GM19193 (cell line): Measurements from ENCODE around the gene TARBP2.

Experiments used
- POLR2A ChIP-seq: IDR thresholded peaks from 4 replicates; pipeline ENCODE4 v1.6.1; 2011; ENCODE audit not compliant: insufficient read depth, insufficient read length; ENCODE audit errors: extremely low read depth

Gene TARBP2

GRCh38 chr12:53499266-53500141 lies 1.6 kb upstream of the TARBP2 start, which contains the start of gene MAP3K12:
TSS of gene MAP3K12 (minus strand) at chr12:53499458. CDS start at chr12:53487391, 12,067 bp downstream.
- TF ChIP-seq POLR2A, result no peak

GRCh38 chr12:53500142-53500775 lies 824 bp upstream of the TARBP2 start:
- peak; percentile 68 for TF ChIP-seq POLR2A

- no peak for TF ChIP-seq POLR2A
Observed at GRCh38 chr12:53501615-53502181, 615 bp downstream of the TARBP2 start.

GRCh38 chr12:53502331-53502730 lies 1.2 kb downstream of the TARBP2 start:
- no peak for TF ChIP-seq POLR2A

- no peak for TF ChIP-seq POLR2A
Observed at GRCh38 chr12:53502983-53503728, 2.1 kb downstream of the TARBP2 start.

GRCh38 chr12:53504004-53504920 lies 3.2 kb downstream of the TARBP2 start:
- no peak for TF ChIP-seq POLR2A

- TF ChIP-seq POLR2A, result no peak
Observed at GRCh38 chr12:53505086-53505485, 4.0 kb downstream of the TARBP2 start.

GRCh38 chr12:53505555-53506449 lies 4.7 kb downstream of the TARBP2 start:
- TF ChIP-seq POLR2A, result no peak

- peak; percentile 25 for TF ChIP-seq POLR2A
Observed at GRCh38 chr12:53506450-53506785, 5.3 kb downstream of the TARBP2 start.

- no peak for TF ChIP-seq POLR2A
Observed at GRCh38 chr12:53506881-53507602, 6.0 kb downstream of the TARBP2 start, which contains the start of gene NPFF. TSS of gene NPFF (minus strand) at chr12:53507484. CDS start at chr12:53507474, 10 bp downstream.

GRCh38 chr12:53507603-53507885 lies 6.5 kb downstream of the TARBP2 start:
- no peak for TF ChIP-seq POLR2A

- no peak for TF ChIP-seq POLR2A
Observed at GRCh38 chr12:53508534-53509170, 7.6 kb downstream of the TARBP2 start.
